ENCODE measurements around the gene DNAI7.

The DNAI7 gene

DNA sequence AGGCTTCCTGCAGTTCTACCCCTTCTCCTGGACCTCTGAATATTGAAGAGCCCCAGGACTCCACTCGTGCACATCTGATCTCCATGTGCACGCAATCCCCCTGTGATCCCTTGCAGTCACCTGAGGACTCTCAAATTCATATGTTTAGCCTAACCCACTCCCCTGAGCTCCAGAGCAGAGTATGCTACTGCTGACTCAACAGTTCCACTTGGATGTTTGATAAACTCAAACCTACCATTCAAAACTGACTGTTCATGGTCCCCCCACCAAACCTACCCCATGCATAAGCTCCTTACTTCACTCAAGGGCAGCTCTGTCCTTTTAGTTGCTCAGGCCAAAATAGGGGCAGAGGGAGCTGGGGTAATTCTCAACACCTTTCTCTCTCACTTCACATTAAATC is 96.0 kb downstream of the DNAI7 start:
- no peak for FAIRE-seq

DNA sequence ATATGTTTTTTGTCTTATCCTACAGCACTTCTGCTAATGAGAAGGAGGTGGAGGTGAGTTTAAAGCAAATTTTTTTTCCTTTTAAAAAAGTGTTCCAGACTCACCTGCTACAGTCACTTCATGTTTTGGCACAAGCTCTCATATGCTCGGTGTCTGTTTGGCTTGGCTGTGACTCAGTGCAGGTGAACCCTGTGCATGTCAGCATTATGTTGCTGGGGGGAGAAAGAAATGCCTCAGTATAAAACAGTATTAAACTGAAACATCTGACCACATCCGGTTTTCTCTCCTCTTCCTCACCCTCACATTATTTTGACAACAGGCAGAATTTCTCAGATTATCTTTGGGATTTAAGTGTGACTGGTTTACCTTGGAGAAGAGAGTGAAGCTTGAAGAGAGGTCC is 105.2 kb downstream of the DNAI7 start:
- no peak for FAIRE-seq

DNA sequence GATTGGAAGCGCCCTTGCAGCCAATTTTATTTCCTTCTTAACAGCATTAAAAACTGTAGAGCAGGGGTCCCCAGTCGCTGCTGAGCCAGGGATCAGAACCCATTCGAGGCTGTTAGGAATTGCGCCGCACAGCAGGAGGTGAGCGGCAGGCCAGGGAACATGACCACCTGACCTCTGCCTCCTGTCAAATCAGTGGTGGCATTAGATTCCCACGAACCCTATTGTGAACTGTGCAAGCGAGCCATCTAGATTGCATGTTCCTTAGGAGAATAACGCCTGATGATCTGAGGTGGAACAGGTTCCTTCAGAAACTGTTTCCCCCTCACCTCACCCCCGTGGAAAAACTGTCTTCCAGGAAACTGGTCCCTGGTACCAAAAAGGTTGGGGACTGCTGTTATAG is 107.4 kb downstream of the DNAI7 start:
- FAIRE-seq: no peak

DNA sequence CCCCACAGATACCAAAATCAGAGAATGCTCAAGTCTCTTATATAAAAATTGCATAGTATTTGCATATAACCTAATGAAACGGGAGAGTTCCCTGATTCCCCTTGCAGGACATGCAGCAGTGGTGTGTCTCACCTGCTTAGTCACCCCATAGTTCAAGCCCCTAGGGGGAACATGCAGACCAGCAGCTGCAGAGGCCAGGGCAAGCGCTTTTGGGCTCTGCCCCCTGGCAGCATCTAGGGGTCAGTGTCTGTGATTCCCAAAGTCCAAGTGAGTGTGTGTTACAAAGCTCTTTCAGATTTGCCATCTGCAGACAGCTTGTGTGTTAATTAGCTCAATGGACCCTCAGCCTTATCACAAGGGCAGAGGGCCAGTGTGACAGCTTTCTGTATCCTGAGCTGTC is 110.1 kb downstream of the DNAI7 start:
- FAIRE-seq: no peak

DNA sequence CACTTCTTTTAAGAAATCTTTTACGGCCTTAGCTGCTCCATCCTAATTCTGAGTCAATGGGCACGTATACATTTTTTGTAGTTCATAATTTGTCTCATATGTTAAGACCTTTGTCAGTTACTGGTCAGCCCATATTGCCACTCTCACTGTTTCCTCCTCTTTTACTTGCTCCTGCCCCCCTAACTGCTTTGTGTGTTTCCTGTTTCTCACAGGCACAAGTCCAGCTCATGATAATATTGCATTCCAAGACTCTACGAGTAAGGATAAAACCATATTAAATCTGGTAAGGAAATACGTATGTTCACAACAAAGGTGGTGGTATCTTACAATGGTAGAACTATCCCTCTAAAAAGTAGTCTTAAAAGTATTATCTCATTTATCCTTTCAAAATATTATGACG is 111.7 kb downstream of the DNAI7 start:
- no peak for FAIRE-seq

DNA sequence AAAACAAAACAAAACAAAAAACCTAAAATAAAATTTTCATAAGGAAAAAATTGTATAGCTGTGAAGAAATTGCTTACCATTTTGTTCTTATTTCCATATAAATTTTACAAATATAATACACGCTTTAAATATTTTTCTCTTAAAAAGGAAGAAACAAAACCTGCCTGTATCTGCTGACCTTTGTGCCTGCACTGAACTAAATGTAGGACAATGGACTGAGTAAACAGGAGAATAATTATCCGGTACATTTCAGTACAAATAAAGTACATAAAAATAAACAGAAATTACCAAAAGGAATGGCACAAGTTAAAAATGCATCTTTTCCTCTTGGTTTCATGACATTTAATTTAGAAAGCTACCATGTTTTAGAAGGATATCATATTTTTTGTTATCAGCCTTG is 112.3 kb downstream of the DNAI7 start:
- FAIRE-seq: no peak

DNA sequence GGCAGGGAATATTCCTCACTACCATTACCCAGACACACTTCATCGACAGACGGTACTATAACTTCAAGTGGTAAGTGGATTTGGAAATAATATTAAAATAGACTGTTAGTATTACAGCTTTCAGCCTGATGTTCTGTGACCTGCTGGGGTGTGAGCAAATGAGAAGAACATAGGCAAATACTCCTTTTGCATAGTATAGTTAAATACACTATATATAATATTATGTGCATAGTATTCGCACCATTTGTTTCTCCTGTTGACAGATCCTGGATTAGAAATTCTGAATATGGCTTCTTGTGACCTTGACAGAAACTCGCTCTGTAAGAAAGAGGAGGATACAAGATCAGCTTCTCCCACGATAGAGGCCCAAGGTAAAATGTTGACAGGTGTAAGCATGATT is 115.6 kb downstream of the DNAI7 start:
- no peak for FAIRE-seq

DNA sequence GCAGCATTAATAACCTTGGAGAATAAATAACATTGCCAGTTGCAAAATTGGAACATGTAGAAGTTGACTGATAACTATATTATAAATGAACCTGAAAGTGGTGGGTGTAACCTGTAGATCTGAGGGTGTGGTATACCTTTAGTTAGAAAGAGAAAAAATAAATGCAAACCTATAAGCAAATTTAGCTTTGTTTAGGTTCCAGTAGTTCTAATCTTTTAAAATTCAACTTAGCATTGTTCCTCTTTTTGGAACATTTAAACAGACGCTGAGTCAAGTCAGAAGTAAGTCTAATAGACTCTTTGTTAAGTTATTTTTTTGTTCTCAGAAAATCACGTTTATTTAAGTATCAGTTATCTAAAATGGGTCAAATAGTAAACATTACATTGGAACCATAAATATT is 120.0 kb downstream of the DNAI7 start:
- no peak for FAIRE-seq

DNA sequence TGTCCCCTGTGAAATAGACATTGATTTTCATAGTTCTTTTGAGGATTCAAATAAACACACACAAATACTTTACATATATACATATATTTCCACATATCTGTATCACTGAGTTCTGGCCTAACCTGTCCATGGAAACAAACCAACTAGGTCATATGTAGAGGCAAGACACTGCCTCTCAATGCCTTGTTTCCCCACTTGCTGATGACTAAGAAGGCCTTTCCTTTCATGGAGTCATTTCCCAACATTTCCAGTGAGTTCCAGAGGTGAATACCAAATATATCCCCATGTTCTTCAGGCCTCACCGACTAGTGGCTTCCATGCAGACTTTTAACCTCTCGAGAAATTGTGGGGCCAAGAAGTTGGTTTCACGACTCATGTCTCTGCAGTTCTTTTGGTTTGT is 120.8 kb downstream of the DNAI7 start:
- FAIRE-seq: no peak

DNA sequence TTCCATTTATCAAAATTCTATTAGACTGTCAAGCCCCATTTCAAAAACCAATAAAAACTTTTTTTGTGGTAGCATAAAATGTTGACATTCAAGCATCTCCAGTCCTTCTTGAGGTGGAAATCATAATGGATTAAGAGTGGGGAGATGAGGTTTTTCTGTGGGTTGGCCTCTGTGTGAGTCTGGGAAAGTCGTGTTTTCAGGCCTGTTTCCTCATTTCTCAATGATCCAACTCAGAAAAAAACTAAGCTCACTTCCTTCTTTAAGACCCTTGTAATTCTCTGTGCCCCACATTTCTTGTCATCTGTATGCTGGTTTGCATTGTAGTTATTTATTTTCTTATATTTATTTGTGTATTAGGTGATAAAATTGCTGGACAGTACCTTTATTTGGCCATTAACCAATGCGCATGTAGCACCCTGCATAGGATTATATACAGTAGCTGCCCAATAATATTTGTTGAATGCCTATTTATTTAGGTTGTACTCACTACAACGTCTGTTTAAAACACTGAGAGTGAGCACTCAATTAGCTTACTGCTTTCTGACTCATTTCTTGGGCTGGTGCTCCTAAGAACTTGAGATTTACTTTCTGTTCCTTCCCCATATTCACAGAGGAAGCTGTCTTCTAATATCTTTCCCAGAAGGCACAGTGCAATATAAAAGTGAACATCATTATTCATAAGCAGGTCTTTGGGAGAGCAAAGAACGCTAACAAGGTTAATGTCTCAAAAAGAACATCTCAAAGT is 121.9 kb downstream of the DNAI7 start:
- FAIRE-seq: no peak

DNA sequence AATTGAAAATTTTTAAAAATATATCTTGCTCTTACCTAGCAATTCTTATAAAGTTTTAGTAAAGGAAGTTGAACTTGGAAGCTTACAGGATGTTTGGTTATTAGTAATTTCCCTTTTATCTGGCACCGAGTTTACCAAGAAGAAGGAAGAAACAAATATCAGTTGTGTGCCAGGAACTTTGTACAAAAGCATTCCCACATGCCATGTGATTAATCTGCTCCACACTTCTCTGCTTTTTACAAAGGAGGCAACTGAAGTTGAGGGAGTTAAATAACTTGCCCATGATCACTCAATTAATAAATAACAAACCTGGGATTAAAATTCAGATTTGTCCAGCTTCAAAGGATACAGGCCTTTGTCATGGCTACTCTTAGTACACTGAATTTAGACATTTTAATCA is 123.6 kb downstream of the DNAI7 start:
- FAIRE-seq: no peak

DNA sequence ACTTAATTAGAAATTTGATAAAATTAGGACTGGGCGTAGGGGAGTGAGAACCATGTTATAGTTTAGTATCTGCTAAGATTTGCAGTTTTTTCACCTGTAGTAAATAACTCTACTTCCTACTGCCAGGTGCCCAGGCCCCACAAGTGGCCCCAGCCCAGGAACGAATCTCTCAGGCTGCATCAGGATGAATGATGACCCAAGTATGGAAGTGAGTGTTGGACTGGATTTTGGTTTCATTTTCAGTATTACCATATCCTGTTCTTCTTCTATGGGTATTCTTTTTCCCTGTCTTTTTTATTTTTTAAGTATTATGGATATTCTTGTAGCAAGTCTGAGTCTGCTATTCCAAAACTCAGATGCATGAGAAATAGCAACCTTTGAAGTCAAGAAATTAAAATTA is 125.7 kb downstream of the DNAI7 start:
- no peak for FAIRE-seq

DNA sequence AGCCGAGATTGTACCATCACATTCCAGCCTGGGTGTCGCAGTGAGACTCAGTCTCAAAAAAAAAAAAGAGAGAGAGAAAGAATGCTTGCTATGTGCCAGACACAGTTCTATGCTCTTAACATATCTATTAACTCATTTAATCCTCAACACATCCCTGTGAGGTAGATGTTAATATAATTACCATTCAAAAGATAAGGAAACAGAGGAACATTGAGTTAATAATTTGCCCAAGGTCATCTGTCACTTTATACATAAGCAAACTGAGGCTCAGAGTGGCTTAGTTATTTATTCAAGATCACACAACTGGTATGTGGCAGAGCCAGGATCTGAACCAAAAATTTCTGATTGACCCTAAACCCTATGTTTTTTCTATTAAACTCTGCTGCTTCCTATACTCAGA is 129.9 kb downstream of the DNAI7 start:
- FAIRE-seq: no peak

DNA sequence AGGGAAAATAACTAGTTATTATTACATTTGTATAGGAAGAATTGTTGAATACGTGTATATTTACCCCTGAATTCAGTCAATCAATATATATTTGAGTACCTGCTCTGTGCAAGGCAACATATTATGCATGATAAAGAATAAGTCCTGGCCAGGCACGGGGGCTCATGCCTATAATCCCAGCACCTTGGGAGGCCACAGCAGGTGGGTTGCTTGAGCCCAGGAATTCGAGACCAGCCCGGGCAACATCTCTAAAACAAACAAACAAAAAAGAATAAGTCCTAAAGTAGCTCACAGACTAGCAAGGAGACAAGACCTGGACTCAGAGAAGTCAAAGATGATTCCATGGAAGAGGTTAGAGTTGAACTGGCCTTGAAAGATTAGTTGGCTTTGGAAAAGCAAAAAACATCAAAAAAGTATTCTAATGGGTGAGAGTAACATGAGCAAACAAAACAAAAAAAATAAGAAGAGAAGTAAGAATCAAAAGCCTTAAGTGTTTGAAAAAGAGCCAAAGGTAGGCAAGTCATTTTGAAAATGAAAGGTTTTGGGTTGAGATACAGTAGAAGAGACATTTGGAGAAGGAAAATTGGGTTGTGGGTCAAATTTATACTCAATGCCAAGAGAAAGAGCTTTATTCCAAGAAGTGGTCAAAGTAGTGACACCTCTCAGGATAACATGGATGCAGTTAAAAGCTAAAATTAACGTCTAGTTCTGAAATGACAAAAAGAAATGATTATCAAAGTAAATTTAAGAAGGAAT is 130.9 kb downstream of the DNAI7 start:
- FAIRE-seq: no peak

DNA sequence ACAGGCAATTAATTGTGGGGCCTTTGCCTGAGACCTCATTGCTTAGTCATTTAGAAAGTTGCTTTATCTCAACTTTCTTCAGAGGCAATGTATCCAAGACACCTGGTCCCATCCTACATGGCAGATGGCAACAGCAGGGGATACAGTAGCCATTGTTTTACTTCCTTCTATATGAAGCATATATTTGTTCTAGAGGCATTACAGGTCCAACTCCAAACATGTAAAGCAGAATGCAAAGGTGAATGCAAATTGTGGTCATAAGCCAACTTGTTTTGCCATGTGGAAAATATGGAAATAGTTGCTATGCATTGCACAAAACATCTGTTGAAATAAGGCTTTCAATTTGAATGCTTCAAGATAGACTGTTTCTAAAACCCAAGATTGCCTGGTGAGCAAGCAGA is 136.3 kb downstream of the DNAI7 start:
- FAIRE-seq: no peak

Data from TTC549 (cell line).